HG02970 (cell line): ENCODE measurements around the gene CCR6.

Experiments
- ATAC-seq: cut with Tn5 transposase; IDR thresholded peaks from one replicate; pipeline ENCODE4 v1.9.1; 2021; ENCODE audit warnings: mild to moderate bottlenecking, moderate library complexity, moderate number of reproducible peaks; ENCODE audit not compliant: unreplicated experiment, low FRiP score

CCR6 gene

DNA sequence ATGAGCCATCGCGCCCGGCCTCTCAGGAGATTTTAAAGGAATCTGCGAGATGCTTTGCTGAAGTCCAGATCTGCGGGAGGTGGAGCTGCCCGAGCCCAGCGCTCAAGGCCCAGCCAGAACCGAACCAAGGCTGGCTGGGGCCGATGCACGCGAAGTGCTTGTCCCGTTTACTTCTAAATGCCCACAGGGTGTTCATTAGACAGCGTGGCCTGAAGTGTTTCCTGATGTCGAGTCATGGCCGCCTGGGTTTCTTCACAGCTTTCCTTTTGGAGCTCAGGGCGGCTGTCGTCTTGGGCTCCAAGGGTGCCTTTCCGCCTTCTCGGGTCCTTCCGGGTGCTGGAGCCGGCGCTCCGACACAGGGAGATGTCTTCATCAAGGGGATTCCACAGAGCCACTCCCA is 25.1 kb upstream of the CCR6 start:
- no peak for ATAC-seq

DNA sequence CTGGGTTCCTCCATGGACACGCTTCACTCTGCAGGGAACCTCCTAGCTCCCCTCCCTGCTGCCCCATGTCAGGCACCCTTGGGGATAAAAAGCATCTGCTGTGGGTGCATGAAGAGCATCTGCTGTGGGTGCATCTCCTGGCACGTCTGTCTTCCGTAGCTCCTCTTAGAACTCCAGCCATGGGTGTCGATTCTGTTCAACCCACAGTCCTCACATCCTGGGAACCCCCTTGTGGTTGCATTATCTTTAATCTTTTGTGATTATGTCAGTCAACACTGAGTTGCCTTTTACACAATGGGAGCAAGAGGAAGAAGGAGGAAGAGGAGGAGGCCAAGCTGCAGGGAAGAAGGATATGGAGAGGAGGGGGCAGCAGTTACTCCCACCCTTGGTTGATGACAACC is 24.1 kb upstream of the CCR6 start:
- no peak for ATAC-seq

DNA sequence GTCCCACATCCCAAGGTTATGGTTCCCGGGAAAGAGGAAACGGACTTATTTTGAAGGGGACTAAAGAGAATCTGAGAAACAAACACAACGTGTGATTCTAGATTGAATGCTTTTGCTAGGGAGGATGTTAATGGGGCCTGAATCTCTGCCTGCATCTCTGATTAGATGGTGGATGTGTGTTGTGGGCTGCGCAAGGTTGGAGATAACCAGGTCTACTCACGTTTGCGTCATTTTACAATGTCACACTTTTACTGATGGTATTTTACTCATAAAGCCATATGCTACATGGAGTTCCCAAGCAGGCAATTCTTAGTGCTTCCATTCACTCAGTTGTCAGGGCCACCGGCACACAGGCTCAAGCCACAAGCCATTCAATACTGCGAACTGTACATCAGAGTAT is 23.2 kb upstream of the CCR6 start:
- ATAC-seq: no peak

DNA sequence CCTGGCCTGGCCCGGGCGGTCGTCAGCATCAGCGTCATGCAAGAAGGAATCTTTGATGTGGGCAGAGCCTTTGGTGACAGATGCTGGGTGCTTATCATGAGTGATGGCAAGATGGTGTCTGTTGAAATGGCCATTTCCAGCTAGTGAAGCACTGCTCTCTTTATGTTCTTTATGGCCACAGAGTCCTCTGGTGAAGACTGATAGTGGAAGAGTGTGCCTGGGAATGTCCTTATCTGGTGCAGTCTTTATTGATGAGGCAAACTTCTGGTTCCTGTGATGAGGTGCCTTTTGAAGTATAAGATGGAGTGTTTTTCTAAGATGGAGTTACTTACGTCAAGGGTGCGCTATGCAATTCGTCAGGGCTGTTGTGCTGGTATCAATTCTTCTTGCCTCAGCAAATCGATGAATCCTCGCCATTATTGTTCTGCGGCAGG is 22.6 kb upstream of the CCR6 start:
- ATAC-seq: no peak

DNA sequence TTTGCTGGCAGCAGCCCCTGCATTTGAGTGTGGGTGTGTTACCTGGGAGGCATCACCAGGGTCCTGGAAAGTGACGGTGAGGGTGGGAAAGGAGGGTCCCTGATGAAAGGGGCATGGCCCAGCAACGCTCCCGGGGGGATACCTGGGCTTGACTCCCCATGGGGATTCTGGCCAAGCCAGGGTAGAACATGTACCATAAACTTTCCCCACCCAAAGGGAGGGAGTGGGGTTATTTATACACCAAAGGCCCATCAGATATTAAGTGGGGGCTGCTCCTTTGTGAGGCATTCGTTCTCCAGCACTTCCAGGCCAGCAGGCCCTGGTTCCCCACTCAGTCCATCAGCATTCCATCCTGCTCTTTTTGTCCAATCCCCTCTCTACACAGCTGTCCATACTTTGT is 20.6 kb upstream of the CCR6 start:
- ATAC-seq: no peak

DNA sequence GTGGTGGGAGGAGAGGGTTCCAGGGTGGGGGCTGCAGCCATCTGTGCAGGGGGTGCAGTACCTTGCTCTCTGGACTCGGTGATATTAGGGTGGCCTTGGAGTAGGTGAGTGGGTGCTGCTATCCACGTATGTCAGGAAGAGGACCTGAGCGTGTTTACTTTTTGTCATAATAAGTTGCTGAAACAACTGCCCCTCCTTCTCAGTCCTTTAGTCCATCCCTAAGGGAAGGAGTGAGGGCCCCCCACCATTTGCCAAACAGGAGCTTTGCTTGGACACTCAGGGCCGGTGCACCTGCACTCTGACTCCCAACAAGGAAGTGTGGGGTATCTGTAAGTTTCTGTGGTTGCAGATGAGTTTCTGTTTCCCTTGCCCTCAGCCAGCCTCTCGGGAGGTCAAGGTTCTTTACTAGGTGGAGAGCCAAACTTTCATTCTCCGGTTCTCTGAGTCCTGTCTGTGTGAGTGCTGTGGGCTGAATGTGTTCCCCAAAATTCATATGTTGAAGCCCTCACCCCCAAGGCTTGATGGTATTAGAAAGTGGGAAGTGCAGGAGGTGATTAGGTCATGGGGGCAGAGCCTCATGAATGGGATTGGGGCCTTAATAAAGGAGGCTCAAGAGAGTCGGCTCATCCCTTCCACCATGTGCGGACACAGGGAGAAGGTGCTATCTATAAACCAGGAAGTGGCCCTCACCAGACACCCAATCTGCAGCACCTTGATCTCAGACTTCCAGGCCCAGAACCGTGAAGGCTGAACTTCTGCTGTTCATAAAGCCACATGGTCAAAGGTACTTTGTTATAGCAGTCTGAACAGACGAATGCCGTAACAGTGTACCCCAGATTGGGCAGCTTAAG is 19.6 kb upstream of the CCR6 start:
- peak; percentile 62 for ATAC-seq

DNA sequence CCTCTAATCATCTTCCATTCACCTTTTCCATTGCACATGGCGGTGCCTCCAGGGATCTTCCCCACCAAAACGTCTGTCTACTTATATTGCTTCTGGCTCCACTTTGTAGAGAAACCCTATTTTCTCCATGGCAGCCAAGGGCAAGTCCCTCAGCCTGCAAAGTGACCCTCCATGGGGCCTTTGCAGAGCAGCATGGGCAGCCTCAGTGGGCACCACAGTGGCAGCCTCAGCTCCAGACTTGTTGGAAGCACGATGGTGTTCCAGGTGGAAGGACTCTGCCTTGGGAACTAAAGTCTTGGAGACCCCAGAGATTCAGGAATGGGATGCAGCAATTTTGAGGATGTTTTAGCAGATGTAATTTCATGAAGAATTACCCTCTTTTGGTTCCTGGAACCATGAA is 18.5 kb upstream of the CCR6 start:
- no peak for ATAC-seq

DNA sequence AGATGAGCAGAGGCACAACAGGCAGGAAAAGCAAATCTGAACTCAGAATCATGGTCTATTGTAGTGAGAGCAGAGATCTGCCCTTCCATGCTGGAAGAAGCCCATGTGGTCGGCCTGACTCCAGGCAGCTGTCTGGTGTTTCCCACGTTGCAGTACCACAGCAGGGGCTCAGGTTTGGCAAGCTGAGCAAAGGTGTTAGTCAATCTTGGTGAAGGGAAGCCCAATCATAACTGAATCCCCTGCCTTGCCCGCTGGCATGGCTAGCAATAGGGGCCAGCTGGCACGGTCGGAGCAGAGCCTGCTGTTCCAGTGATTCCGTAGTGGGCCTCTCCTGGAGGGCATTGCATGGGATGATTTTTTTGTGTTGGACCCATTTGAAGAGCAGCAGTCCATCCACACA is 17.8 kb upstream of the CCR6 start:
- ATAC-seq: no peak

DNA sequence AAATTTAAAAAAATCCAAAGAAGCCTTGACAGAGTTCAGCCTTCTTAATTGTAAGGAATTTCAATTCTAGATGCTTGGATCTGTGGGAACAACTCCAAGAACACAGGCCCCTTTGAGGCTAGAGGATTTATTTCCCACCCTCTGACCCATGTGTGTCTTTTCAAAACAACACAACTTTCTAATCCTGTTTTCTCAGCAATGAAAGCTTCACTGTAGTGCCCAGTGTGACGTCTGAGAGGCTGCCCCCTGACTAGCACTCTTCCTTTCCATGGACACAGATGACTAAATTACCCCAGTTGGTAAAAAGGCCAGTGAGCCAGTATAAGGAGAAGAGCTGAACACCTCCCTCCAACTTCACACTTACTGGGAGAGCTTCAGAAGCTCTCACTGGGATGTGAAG is 16.5 kb upstream of the CCR6 start:
- no peak for ATAC-seq

DNA sequence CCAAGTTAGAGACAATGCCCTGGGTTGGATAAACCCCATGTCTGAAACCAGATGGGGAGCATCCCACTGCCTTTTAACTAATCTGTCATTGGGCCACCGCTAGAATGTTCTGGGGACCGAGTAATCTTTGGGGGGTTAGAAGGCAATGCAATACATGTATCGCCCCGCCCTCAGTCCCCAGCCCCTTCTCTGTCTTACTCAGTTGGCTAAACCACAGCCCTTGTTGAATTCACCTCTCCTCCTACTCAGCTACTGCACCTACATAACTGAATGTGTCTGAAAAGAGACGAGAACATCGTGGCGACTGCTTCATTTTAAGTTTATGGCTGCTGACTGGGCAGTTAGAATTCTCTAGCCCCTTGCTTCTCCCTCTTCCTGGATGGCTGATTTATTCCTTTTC is 15.1 kb upstream of the CCR6 start:
- ATAC-seq: no peak

DNA sequence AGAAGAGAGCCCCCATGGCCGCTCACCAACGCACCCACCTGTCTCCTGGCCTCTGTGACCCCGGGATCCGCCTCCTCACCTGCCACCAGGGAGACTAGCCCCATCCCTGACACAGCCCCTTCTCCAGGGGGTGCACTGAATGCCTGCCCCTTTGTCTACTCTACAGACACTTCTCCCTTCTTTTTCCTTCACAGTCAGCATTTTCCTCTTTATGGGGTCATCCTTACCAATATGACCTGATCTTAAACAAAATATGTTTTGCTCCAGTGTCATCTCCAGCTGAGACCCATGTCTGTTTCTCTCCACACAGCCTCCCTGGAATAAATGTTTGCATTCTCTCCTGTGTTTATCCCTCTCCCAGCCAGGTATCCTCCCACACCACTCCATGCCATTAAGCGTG is 14.6 kb upstream of the CCR6 start:
- no peak for ATAC-seq

DNA sequence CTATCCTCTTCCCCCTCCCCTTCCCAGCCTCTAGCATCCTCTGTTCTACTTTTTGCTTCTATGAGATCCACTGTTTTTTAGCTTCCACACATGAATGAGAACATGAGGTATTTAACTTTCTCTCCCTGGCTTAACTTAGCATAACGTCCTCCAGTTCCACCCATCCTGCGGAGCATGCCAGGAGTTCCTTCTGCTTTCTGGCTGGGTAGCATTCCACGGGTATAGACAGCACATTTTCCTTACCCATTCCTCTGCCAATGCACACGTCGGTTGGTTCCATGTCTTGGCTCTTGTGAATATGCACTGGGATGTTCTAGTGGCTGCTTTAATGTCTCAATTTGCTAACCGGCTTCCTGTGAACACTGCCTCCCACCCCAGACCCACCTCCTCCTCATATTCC is 13.2 kb upstream of the CCR6 start:
- ATAC-seq: no peak

DNA sequence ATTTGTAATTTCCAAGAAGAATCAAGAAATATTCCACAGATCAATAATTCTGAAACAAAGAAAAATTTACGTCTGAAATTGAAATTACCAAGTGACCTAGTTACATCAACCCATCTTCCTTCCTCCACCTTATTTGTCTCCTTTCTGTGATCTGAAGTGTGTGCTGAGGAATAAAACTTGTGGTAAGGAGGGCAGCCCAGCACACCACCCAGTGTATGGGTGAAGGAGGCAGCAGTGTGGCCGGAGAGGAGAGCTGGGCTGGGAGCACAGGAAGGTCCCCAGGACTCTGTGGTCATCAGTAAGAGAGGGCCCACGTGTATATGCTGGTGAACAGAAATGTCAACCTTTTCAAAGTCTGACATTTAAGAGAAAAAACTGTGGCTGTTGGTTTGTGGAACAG is 11.3 kb upstream of the CCR6 start:
- no peak for ATAC-seq

DNA sequence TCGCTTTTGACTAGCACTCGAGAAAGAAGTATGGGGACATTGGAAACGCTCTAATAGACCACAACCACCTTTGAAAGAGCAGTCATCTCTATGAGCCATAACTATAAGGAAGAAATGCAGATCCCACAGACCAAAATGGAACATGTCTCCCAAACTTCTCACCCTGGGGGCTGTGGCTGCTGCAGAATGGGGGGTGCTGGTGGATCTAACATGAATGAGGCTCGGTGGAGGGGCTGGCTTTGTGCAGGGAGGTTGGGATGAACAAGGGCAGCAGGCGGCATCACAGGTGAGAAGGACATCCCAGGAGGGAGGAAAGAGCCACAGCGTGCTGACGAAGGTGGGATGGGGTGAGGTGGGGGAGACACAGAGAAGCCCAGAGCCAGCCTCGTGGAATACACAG is 10.5 kb upstream of the CCR6 start:
- no peak for ATAC-seq

DNA sequence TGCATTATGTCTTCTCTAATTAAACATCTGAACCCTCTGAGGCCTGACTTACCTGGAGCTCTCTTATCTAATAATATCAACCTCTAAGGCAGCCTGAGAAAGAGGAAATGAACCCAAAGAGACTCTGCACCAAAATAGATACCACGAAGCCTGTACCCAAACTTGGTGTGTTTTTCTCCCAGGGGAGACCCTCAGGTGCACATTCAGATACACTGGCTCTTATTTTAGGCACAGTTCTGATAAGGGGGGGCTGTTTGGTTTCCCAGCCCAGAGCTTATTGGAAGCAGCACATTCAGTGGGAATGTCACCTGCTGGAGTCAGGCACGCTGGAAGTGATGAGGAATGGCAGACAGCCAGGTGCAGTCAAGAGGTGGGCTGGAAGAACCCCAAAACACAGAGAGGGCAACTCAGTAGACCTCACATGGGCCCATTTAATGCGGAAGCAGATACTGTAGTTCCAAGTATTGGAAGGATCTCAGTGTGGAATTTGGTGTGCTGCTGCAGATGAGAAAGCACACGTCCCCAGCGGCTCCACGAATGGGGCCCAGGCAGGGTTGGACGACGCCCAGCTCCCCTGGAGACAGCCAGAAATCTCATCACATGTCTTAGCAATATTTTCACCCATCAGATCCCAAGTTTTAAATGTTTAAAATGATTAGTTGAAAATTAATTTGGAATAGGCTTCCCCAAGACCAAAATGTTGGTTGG is 9.7 kb upstream of the CCR6 start:
- ATAC-seq: no peak

DNA sequence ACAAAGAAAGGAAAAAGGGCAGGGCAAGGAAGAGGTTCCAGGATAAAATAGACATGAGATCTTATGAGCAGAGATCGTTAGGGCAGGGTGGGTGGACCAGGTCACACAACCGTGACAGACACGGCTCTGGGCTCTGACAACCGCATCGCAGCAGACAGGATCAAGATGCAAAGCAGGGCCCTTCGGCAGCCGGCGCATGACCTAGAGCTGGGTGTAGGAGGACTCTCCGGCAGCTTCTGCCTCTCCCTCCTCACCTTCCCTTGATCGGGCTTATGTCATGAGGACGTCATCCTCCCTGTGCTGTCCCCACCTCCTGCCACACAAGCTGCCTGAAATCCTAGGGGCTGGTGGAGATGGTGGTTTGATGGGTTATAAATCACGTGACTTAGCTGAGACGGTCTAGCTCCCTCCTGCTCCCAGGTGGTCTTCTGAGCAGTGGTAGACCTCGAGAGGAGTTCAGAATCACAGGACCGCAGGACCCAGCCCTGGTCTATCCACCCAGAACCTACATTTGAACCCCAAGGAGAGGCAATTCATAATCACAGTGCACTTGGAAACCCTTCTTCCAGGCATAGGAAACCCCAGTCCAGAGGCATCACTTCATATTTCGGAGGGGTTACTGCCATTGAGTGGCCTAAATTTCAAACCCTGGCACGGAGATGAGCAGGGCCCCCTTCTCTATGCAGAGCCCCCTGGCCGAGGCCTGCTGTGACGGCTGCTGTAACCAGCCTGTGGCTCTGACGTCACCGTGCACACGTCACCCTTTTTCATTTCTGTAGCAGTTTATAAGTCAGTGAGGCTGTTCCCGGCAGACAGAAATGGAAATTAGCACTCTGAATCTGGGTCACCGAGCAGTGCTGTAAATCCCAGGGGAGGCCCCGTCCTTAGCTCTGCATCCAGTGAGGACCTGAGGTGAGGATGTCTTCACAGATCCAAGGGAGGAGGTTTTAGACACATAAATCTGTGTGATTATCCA is 8.7 kb upstream of the CCR6 start:
- peak; percentile 65 for ATAC-seq

DNA sequence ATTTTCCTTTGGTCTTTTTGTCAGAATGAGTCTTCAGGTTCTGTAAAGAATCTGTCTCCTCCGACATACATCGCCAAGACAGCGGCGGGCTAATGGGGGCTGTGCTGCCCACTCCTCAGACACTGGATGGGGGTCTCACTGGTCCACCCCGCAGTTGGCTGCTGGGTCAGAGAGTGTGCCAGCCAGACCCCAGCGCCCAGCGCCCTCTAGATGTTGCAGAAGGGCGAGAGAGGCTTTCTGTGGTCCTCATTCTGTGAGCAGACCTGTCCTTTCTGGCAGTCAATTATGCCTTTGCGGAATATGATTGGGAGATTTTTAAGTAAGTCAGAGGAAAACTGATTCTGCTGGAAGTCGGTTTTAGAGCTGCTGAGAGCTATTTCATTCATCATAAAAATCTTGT is 7.8 kb upstream of the CCR6 start:
- ATAC-seq: no peak

DNA sequence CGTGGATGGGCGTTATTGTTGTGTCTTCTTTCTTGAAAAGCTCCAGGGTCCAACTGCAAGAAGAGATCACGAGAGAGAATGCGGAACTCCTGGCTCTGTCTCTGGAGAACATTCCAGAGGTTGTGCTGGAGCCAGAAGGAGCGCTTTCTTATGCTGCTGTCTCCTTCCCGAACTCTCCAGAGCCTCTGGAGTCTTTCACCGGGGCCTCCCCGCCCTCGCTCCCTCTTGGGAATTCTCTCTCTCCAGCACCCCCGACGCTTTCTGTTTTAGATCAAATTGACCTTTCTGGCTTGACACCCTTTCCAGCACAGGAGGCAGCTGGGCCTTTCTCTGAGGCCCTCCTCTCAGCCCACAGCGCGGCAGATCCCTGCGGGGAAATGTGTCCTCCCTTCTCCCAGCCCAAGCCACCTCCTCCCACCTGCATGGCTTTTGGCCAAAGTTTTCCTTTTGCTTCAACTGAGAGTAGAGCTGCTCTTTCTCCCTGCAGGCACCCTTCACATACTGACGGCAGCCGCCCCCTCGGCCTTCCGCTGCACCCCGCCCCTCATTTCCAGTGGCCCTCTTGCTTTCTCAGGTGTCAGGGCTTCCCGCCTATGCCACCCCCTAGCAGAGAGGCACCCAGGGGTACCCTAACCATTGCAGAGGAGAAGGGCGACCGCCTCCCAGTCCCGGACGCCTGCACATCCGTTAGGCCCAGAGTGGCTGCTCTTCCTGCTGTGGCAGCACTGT is 6.6 kb upstream of the CCR6 start:
- no peak for ATAC-seq

DNA sequence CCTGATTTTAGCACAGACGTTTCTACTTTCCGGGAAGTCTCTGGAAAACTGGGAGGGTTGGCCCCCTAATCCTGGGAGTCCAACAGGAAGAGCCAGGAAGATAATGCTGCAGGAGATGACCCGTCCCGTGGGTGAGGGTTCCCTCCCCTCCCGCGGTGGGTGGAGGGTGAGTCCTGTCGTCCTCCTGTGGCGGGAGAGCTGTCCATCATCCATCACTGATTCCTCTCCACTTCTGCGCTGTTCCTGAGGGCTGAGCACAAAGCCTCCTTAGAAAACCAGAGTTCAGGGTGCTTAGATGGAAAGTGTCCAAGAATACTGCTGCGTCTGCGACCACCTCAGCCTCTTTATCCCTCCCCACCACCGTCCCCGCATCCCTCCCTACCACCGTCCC is 6.1 kb upstream of the CCR6 start:
- ATAC-seq: no peak

DNA sequence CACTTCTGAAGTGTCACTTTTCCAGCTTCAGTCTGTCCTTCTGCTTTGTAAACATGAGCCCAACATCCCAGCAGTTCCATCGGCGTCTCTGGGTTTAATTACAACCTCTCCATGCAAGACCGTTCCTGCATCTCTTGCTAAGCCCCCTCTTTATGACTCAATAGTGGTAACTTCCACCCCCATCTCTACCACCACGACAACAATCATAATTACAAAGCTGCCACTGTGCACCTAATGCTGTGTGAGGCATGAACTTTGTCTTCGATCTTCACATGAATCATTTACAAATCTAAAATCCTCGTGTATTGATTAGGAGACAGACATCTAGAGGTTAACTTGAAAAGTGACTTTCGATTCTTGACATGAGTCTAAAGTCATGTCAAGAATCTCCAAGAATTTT is 4.9 kb upstream of the CCR6 start:
- no peak for ATAC-seq
